HG02678 (cell line): ENCODE measurements around the gene GRAMD4.
"Not testable (repeated sequence)": the region's sequence is repeated elsewhere in the genome, so short reads cannot be mapped to it uniquely, and the experiment has no call there.

Experiments used
- ATAC-seq: cut with Tn5 transposase; IDR thresholded peaks from one replicate; pipeline ENCODE4 v1.9.1; 2021; ENCODE audit warnings: mild to moderate bottlenecking, moderate library complexity; ENCODE audit not compliant: unreplicated experiment

GRAMD4 gene

GRCh38 chr22:46634973-46635685 lies 14.9 kb downstream of the GRAMD4 start:
- ATAC-seq, result not testable (repeated sequence)

GRCh38 chr22:46635756-46636155 lies 15.6 kb downstream of the GRAMD4 start:
- ATAC-seq, result no peak

- ATAC-seq, result no peak
Observed at GRCh38 chr22:46636221-46637002, 16.2 kb downstream of the GRAMD4 start.

- no peak for ATAC-seq
Observed at GRCh38 chr22:46637711-46638600, 17.8 kb downstream of the GRAMD4 start.

- no peak for ATAC-seq
Observed at GRCh38 chr22:46638601-46639431, 18.6 kb downstream of the GRAMD4 start.

- no peak for ATAC-seq
Observed at GRCh38 chr22:46639843-46640242, 19.7 kb downstream of the GRAMD4 start.

GRCh38 chr22:46640293-46641055 lies 20.3 kb downstream of the GRAMD4 start:
- no peak for ATAC-seq

- no peak for ATAC-seq
Observed at GRCh38 chr22:46641811-46642266, 21.7 kb downstream of the GRAMD4 start.

GRCh38 chr22:46642840-46643480 lies 22.8 kb downstream of the GRAMD4 start:
- not testable (repeated sequence) for ATAC-seq

- no peak for ATAC-seq
Observed at GRCh38 chr22:46646531-46647215, 26.5 kb downstream of the GRAMD4 start.

GRCh38 chr22:46648225-46648820 lies 28.1 kb downstream of the GRAMD4 start:
- ATAC-seq, result not testable (repeated sequence)

- ATAC-seq, result no peak
Observed at GRCh38 chr22:46649141-46650077, 29.2 kb downstream of the GRAMD4 start.

- no peak for ATAC-seq
Observed at GRCh38 chr22:46650078-46650810, 30.1 kb downstream of the GRAMD4 start.

GRCh38 chr22:46651316-46651715 lies 31.1 kb downstream of the GRAMD4 start:
- ATAC-seq, result no peak

GRCh38 chr22:46652081-46652846 lies 32.1 kb downstream of the GRAMD4 start:
- no peak for ATAC-seq
